ENCODE results near the gene UQCRC1.

UQCRC1 gene

GRCh38 chr3:48596676-48597407 is 12.6 kb downstream of the UQCRC1 start:
- Histone ChIP-seq H3K4me3 (ENCODE audit: low read length) (no peak overlapping the region), H3K27me3 (replicated peaks; ENCODE audit: control insufficient read depth, insufficient read depth, low read length) (no peaks in the 10 kb centered on the region), H3K36me3 (ENCODE audit: control insufficient read depth, insufficient read depth, low read length, severe bottlenecking) (peaks cover 42% of the 10 kb centered on the region), H3K9ac (ENCODE audit: low read length) (no peak overlapping the region), H3K4me1 (ENCODE audit: control insufficient read depth, insufficient read depth, low read length) (peaks cover 43% of the 10 kb centered on the region), H3K9me3 (ENCODE audit: control insufficient read depth, low read length) (no peaks in the 10 kb centered on the region)
- no peak for DNase-seq (ENCODE audit: low read depth)

- H3K36me3 ChIP-seq (ENCODE audit: control insufficient read depth, insufficient read depth, low read length, severe bottlenecking), result peaks cover 35% of the 10 kb centered on the region
- no peak overlapping the region for H3K4me3 ChIP-seq (ENCODE audit: low read length)
- H3K9ac ChIP-seq (ENCODE audit: low read length), result no peak overlapping the region
- H3K27me3 ChIP-seq (replicated peaks; ENCODE audit: control insufficient read depth, insufficient read depth, low read length), result no peaks in the 10 kb centered on the region
- no peaks in the 10 kb centered on the region for H3K9me3 ChIP-seq (ENCODE audit: control insufficient read depth, low read length)
- DNase-seq (ENCODE audit: low read depth), result no peak
- peaks cover 43% of the 10 kb centered on the region for H3K4me1 ChIP-seq (ENCODE audit: control insufficient read depth, insufficient read depth, low read length)
Measured at GRCh38 chr3:48596157-48596556, 13.3 kb downstream of the UQCRC1 start.

- Histone ChIP-seq H3K27me3 (replicated peaks; ENCODE audit: control insufficient read depth, insufficient read depth, low read length) (no peaks in the 10 kb centered on the region), H3K36me3 (ENCODE audit: control insufficient read depth, insufficient read depth, low read length, severe bottlenecking) (peaks cover 30% of the 10 kb centered on the region), H3K9ac (ENCODE audit: low read length) (no peak overlapping the region), H3K9me3 (ENCODE audit: control insufficient read depth, low read length) (no peaks in the 10 kb centered on the region), H3K4me1 (ENCODE audit: control insufficient read depth, insufficient read depth, low read length) (peaks cover 43% of the 10 kb centered on the region), H3K4me3 (ENCODE audit: low read length) (peak overlapping the region; percentile 6)
- peak; percentile 94 for DNase-seq (ENCODE audit: low read depth)
Measured at GRCh38 chr3:48595526-48596121, 13.8 kb downstream of the UQCRC1 start.

- Histone ChIP-seq H3K4me1 (ENCODE audit: control insufficient read depth, insufficient read depth, low read length) (peaks cover 43% of the 10 kb centered on the region), H3K27me3 (replicated peaks; ENCODE audit: control insufficient read depth, insufficient read depth, low read length) (no peaks in the 10 kb centered on the region), H3K9me3 (ENCODE audit: control insufficient read depth, low read length) (no peaks in the 10 kb centered on the region), H3K9ac (ENCODE audit: low read length) (peak within 1 kb of the TSS; percentile 77), H3K4me3 (ENCODE audit: low read length) (peak within 1 kb of the TSS; percentile 71), H3K36me3 (ENCODE audit: control insufficient read depth, insufficient read depth, low read length, severe bottlenecking) (peaks cover 25% of the 10 kb centered on the region)
- DNase-seq (ENCODE audit: low read depth), result peak; percentile 35
Measured at GRCh38 chr3:48595075-48595525, 14.3 kb downstream of the UQCRC1 start, which contains the start of gene COL7A1. TSS of gene COL7A1 (minus strand) at chr3:48595329. CDS start at chr3:48595159, 170 bp downstream.

- Histone ChIP-seq H3K4me3 (ENCODE audit: low read length) (peak overlapping the region; percentile 71), H3K4me1 (ENCODE audit: control insufficient read depth, insufficient read depth, low read length) (peaks cover 42% of the 10 kb centered on the region), H3K36me3 (ENCODE audit: control insufficient read depth, insufficient read depth, low read length, severe bottlenecking) (peaks cover 19% of the 10 kb centered on the region), H3K9ac (ENCODE audit: low read length) (peak overlapping the region; percentile 77), H3K27me3 (replicated peaks; ENCODE audit: control insufficient read depth, insufficient read depth, low read length) (no peaks in the 10 kb centered on the region), H3K9me3 (ENCODE audit: control insufficient read depth, low read length) (no peaks in the 10 kb centered on the region)
- DNase-seq (ENCODE audit: low read depth), result peak; percentile 29
Measured at GRCh38 chr3:48594417-48595049, 14.9 kb downstream of the UQCRC1 start.

- Histone ChIP-seq H3K4me1 (ENCODE audit: control insufficient read depth, insufficient read depth, low read length) (peaks cover 30% of the 10 kb centered on the region), H3K4me3 (ENCODE audit: low read length) (no peak overlapping the region), H3K9ac (ENCODE audit: low read length) (no peak overlapping the region), H3K27me3 (replicated peaks; ENCODE audit: control insufficient read depth, insufficient read depth, low read length) (no peaks in the 10 kb centered on the region), H3K36me3 (ENCODE audit: control insufficient read depth, insufficient read depth, low read length, severe bottlenecking) (peaks cover 9% of the 10 kb centered on the region), H3K9me3 (ENCODE audit: control insufficient read depth, low read length) (no peaks in the 10 kb centered on the region)
- no peak for DNase-seq (ENCODE audit: low read depth)
Measured at GRCh38 chr3:48593337-48593736, 16.1 kb downstream of the UQCRC1 start.

GRCh38 chr3:48592519-48593087 is 16.8 kb downstream of the UQCRC1 start:
- H3K36me3 ChIP-seq (ENCODE audit: control insufficient read depth, insufficient read depth, low read length, severe bottlenecking), result peaks cover 2% of the 10 kb centered on the region
- H3K4me1 ChIP-seq (ENCODE audit: control insufficient read depth, insufficient read depth, low read length), result peaks cover 23% of the 10 kb centered on the region
- no peak for DNase-seq (ENCODE audit: low read depth)

GRCh38 chr3:48591886-48592518 is 17.4 kb downstream of the UQCRC1 start:
- Histone ChIP-seq H3K4me3 (ENCODE audit: low read length) (no peak overlapping the region), H3K4me1 (ENCODE audit: control insufficient read depth, insufficient read depth, low read length) (peaks cover 22% of the 10 kb centered on the region), H3K9ac (ENCODE audit: low read length) (no peak overlapping the region), H3K9me3 (ENCODE audit: control insufficient read depth, low read length) (no peaks in the 10 kb centered on the region), H3K36me3 (ENCODE audit: control insufficient read depth, insufficient read depth, low read length, severe bottlenecking) (no peaks in the 10 kb centered on the region), H3K27me3 (replicated peaks; ENCODE audit: control insufficient read depth, insufficient read depth, low read length) (no peaks in the 10 kb centered on the region)
- DNase-seq (ENCODE audit: low read depth), result no peak

More at GRCh38 chr3:48592519-48593087, 16.8 kb downstream of the UQCRC1 start:
- Histone ChIP-seq H3K27me3 (replicated peaks; ENCODE audit: control insufficient read depth, insufficient read depth, low read length) (no peaks in the 10 kb centered on the region), H3K9me3 (ENCODE audit: control insufficient read depth, low read length) (no peaks in the 10 kb centered on the region), H3K4me3 (ENCODE audit: low read length) (no peak overlapping the region), H3K9ac (ENCODE audit: low read length) (no peak overlapping the region)

- no peaks in the 10 kb centered on the region for H3K27me3 ChIP-seq (replicated peaks; ENCODE audit: control insufficient read depth, insufficient read depth, low read length)
- H3K9ac ChIP-seq (ENCODE audit: low read length), result no peak overlapping the region
- H3K4me1 ChIP-seq (ENCODE audit: control insufficient read depth, insufficient read depth, low read length), result peaks cover 18% of the 10 kb centered on the region
- H3K36me3 ChIP-seq (ENCODE audit: control insufficient read depth, insufficient read depth, low read length, severe bottlenecking), result no peaks in the 10 kb centered on the region
- no peaks in the 10 kb centered on the region for H3K9me3 ChIP-seq (ENCODE audit: control insufficient read depth, low read length)
- no peak for DNase-seq (ENCODE audit: low read depth)
- H3K4me3 ChIP-seq (ENCODE audit: low read length), result no peak overlapping the region
Measured at GRCh38 chr3:48591436-48591835, 18.0 kb downstream of the UQCRC1 start.

GRCh38 chr3:48588230-48588629 is 21.2 kb downstream of the UQCRC1 start:
- Histone ChIP-seq H3K4me3 (ENCODE audit: low read length) (no peak overlapping the region), H3K9me3 (ENCODE audit: control insufficient read depth, low read length) (no peaks in the 10 kb centered on the region), H3K36me3 (ENCODE audit: control insufficient read depth, insufficient read depth, low read length, severe bottlenecking) (peaks cover 6% of the 10 kb centered on the region)

GRCh38 chr3:48587686-48588085 is 21.8 kb downstream of the UQCRC1 start:
- Histone ChIP-seq H3K4me3 (ENCODE audit: low read length) (no peak overlapping the region), H3K4me1 (ENCODE audit: control insufficient read depth, insufficient read depth, low read length) (no peaks in the 10 kb centered on the region), H3K9ac (ENCODE audit: low read length) (no peak overlapping the region), H3K27me3 (replicated peaks; ENCODE audit: control insufficient read depth, insufficient read depth, low read length) (no peaks in the 10 kb centered on the region), H3K9me3 (ENCODE audit: control insufficient read depth, low read length) (no peaks in the 10 kb centered on the region), H3K36me3 (ENCODE audit: control insufficient read depth, insufficient read depth, low read length, severe bottlenecking) (peaks cover 6% of the 10 kb centered on the region)
- DNase-seq (ENCODE audit: low read depth), result no peak

More at GRCh38 chr3:48588230-48588629, 21.2 kb downstream of the UQCRC1 start:
- no peak overlapping the region for H3K9ac ChIP-seq (ENCODE audit: low read length)
- no peaks in the 10 kb centered on the region for H3K4me1 ChIP-seq (ENCODE audit: control insufficient read depth, insufficient read depth, low read length)
- no peaks in the 10 kb centered on the region for H3K27me3 ChIP-seq (replicated peaks; ENCODE audit: control insufficient read depth, insufficient read depth, low read length)
- no peak for DNase-seq (ENCODE audit: low read depth)

Measured in adipocyte (in vitro differentiated cells).